Spleen (tissue), 7 donors: Measurements from ENCODE around the gene CAMTA1.

Experiments used
- POLR2A ChIP-seq, 3 donors: fragments of 450-650 bp; IDR thresholded peaks; one replicate each; pipeline ENCODE4 v1.5.1; 2017; ENCODE audit warnings: antibody characterized with exemption in 3 of 3, mild to moderate bottlenecking in 1 of 3
- POLR2AphosphoS5 ChIP-seq, 3 donors: sonication (generic); formaldehyde crosslinking; IDR thresholded peaks; one replicate each; pipeline ENCODE4 v1.5.1; 2017; ENCODE audit warnings: antibody characterized with exemption in 3 of 3
- TF ChIP-seq, protein P1 (sequence below), 11 experiments: fragments of 200-600 bp in 7 of 11; fragments of 450-650 bp in 4 of 11; sonication (generic) in 4 of 11; IDR thresholded peaks in 8 of 11; conservative IDR thresholded peaks in 3 of 11; 1 replicate in 7 of 11; 2 replicates in 4 of 11; pipeline versions ENCODE4 v1.4.0 to v1.8.0; 2016 to 2021; ENCODE audit warnings: antibody characterized with exemption in 11 of 11, inconsistent platforms in 4 of 11, mild to moderate bottlenecking in 1 of 11
- donor health status: DM: no; HTN: no; CAD: no; lungs with moderate emphysema.
- donor health status: DM: no; HTN: no; CAD: no.
- donor health status: DM: no; HTN: no; CAD: no.

DNA sequence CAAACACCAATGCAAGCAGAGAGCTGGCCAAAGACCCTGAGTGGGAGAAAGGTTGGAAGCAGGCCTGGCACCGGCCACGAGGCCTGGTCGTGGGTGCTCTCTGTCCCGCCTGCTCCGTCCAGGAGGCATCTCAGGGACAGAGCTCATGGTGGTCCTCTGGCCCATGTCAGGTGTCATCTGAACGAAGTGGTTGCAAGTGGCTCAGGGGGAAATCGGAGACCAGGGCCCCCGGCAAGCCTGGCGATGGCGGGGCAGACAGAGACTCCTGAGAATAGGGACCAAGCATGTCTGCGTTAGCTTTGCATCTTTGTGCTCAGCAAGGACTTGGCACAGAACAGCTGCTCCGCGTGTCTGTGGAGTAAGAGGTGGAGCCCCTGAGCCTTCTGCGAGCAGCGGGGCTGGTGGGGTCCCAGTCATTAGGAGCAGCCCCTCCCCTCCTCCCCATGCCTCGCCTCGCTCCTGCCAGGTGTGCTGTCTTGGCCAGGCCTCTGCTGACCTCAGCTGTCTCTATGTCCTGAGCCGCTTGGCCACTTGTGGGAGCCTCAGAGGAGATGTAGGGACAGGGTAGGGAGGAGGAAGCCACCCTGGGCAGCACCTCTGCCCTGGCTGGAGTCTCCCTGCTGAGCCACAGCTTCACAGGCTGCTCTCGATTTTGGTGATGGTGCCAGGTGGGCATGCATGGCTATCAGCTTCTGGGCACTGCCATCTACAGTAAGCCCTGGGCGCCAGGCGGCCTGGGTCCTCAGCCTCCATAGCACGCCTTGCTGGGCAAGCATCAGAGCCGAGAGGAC lies 622.9 kb downstream of the CAMTA1 start:
- TF ChIP-seq, protein P1, sequence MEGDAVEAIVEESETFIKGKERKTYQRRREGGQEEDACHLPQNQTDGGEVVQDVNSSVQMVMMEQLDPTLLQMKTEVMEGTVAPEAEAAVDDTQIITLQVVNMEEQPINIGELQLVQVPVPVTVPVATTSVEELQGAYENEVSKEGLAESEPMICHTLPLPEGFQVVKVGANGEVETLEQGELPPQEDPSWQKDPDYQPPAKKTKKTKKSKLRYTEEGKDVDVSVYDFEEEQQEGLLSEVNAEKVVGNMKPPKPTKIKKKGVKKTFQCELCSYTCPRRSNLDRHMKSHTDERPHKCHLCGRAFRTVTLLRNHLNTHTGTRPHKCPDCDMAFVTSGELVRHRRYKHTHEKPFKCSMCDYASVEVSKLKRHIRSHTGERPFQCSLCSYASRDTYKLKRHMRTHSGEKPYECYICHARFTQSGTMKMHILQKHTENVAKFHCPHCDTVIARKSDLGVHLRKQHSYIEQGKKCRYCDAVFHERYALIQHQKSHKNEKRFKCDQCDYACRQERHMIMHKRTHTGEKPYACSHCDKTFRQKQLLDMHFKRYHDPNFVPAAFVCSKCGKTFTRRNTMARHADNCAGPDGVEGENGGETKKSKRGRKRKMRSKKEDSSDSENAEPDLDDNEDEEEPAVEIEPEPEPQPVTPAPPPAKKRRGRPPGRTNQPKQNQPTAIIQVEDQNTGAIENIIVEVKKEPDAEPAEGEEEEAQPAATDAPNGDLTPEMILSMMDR (IDR thresholded peaks at IDR 0.05 in 8 of 11, conservative IDR thresholded peaks at IDR 0.05 in 3 of 11) = no peak
- TF ChIP-seq POLR2AphosphoS5 (IDR thresholded peaks at IDR 0.05) (no peak), POLR2A (IDR thresholded peaks at IDR 0.05) (no peak)
